Measurements from ENCODE around the gene PLBD2. TPM values are rescaled to one million over a fixed set of nuclear protein-coding genes. Genes with fewer than 3 reads are reported as not detected.
A peak's percentile ranks its signal among the peaks of the same experiment; 100 is the strongest.

PLBD2 gene
- total and polyA plus RNA-seq, 9 of the 15 experiments (the other 6 are each of a cell fraction or from before 2014, with no cell fraction given): 2.4 to 37.4 (median 6.0) TPM

DNA sequence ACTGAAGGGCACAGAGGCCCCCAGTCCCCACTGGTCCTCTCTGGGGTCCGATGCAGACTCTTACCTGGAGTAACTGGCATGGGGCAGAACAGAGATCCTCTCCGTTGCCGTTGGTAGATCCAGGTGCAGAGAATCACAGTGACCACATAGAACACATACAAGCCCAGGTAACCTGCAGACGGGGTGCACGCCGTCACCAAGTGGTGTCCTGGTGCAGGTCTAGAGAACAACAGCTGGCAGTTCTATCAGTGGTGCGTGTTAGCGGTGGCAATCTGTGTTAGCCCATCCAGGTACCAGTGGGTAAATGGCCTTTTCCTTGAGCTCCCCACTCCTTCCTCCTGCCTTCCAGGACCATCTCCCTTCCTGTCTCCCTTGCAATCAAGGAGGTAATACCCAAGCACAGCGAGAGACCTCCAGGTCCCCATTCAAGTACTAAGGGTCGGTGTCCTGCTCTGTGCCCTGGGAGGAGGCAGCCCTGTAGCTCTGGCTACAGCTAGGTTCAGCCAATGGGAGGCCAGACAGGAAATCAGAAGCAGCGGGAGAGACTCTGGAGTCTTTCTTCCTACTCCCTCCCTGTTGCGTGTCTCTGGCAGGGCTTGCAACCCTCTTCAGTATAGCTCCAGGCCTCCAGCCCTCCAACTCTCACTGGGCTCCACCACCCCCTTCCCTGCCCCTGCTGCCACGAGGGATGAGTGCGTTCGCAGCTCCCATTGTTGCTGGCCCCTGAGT, 39.3 kb upstream of the PLBD2 start:
- POLR2A ChIA-PET: no interaction called here

More for the DNA sequence above, 39.3 kb upstream of the PLBD2 start:
- FAIRE-seq (no peak), ATAC-seq (no peak), DNase-seq (ENCODE audit: extremely low read depth in 1 of 4, low spot score in 3 of 4) (no peak)
- Histone ChIP-seq H4K20me1 (replicated peaks; ENCODE audit: control insufficient read depth, insufficient read depth, low read length) (no peaks in the 10 kb centered on the region), H3K9me1 (ENCODE audit: control insufficient read depth, insufficient read depth, low read length) (peaks cover 4% of the 10 kb centered on the region), H3K9me3 (replicated peaks; ENCODE audit: control insufficient read depth, insufficient read depth, low read depth, low read length) (no peaks in the 10 kb centered on the region), H3K36me3 (ENCODE audit: control insufficient read depth, insufficient read depth, low read length) (peaks cover 74% of the 10 kb centered on the region), H3K79me2 (ENCODE audit: control insufficient read depth, insufficient read depth, low read length) (no peaks in the 10 kb centered on the region), H3K27ac (ENCODE audit: extremely low read depth, low read depth, low read length) (no peak overlapping the region), H3K4me2 (ENCODE audit: insufficient read depth, low read length) (no peak overlapping the region), H3K4me3 (no peak overlapping the region), H2AFZ (ENCODE audit: low read depth, low read length) (no peak overlapping the region), H3K4me1 (replicated peaks in 1 of 2; ENCODE audit: control insufficient read depth in 2 of 2, insufficient read depth in 2 of 2, low read length in 2 of 2) (peaks cover 7 to 11% of the 10 kb centered on the region in 2 experiments), H3K27me3 (ENCODE audit: control insufficient read depth in 2 of 2, insufficient read depth in 2 of 2, low read length in 2 of 2) (no peaks in the 10 kb centered on the region), H3K9ac (ENCODE audit: insufficient read depth in 1 of 2, low read depth in 2 of 2, low read length in 2 of 2) (no peak overlapping the region)
- CTCF ChIA-PET (ENCODE audit: low intra/inter-chr PET ratio): no interaction called here
- 91% methylated on average over 13 of the region's 15 CpGs for WGBS (ENCODE audit: insufficient coverage, low coverage, missing lambda C conversion rate)
- BruUV-seq (replicated peaks): no TSS peak
- TF ChIP-seq, protein P1, sequence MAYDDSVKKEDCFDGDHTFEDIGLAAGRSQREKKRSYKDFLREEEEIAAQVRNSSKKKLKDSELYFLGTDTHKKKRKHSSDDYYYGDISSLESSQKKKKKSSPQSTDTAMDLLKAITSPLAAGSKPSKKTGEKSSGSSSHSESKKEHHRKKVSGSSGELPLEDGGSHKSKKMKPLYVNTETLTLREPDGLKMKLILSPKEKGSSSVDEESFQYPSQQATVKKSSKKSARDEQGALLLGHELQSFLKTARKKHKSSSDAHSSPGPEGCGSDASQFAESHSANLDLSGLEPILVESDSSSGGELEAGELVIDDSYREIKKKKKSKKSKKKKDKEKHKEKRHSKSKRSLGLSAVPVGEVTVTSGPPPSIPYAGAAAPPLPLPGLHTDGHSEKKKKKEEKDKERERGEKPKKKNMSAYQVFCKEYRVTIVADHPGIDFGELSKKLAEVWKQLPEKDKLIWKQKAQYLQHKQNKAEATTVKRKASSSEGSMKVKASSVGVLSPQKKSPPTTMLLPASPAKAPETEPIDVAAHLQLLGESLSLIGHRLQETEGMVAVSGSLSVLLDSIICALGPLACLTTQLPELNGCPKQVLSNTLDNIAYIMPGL (CRISPR knock-in tag; IDR thresholded peaks at IDR 0.05): no peak
- peak; percentile 59 for TF ChIP-seq RBM25 (IDR thresholded peaks at IDR 0.05; ENCODE audit: low read depth, low read length, severe bottlenecking)
- 0 out of 2 replicates have a peak, but pooled peaks have one; percentile 12 for TF ChIP-seq ZNF121 (CRISPR knock-in tag; conservative IDR thresholded peaks at IDR 0.05)
- TF ChIP-seq TOE1 (IDR thresholded peaks at IDR 0.05; ENCODE audit: borderline replicate concordance): no peak
- TF ChIP-seq TOE1 (CRISPR knock-in tag; IDR thresholded peaks at IDR 0.05; ENCODE audit: borderline replicate concordance, low read depth): no peak
- TF ChIP-seq BCOR (IDR thresholded peaks at IDR 0.05): peak; percentile 72; the same call in 1 of the 2 replicates
- TF ChIP-seq CHD4 (IDR thresholded peaks at IDR 0.05; ENCODE audit: insufficient read depth, insufficient replicate concordance, low read depth, low read length, poor library complexity, severe bottlenecking): peak; percentile 42
- intact Hi-C loops (cut with micrococcal nuclease) (no loop called here), in situ Hi-C loops (cut with MboI) (loop anchor here (10.0 kb wide), 1 partner anchor 596 kb away; no protein-coding TSS in a partner anchor)

Measured in K562 (cell line).